ENCODE results near the gene RAB36. TPM values are rescaled to one million over a fixed set of nuclear protein-coding genes. Genes with fewer than 3 reads are reported as not detected.

Gene RAB36
- total RNA-seq, 2 donors from 2014 or later, result 1.3 to 3.1 TPM

GRCh38 chr22:23114721-23115020 lies 30.6 kb upstream of the RAB36 start:
- H3K9me3 ChIP-seq, result no peaks in the 10 kb centered on the region
- TF ChIP-seq POLR2A (IDR thresholded peaks at IDR 0.05) (no peak), CTCF (IDR thresholded peaks at IDR 0.05) (no peak)
- DNase-seq (no peak), ATAC-seq (no peak)
- no peaks in the 10 kb centered on the region for H3K36me3 ChIP-seq (replicated peaks in 1 of 2; ENCODE audit: insufficient read depth in 1 of 2, low read depth in 2 of 2)
- H3K4me1 ChIP-seq, result no peaks in the 10 kb centered on the region
- H3K27ac ChIP-seq, result no peak overlapping the region
- H3K27me3 ChIP-seq, result no peaks in the 10 kb centered on the region
- 100% methylated on average over 1 to 2 of the region's 2 CpGs for WGBS, 2 donors
- H3K4me3 ChIP-seq, result no peak overlapping the region
- intact Hi-C loops (cut with DNase I), result no loop called here

- Histone ChIP-seq H3K27ac (no peak overlapping the region), H3K9me3 (no peaks in the 10 kb centered on the region), H3K27me3 (no peaks in the 10 kb centered on the region), H3K4me1 (no peaks in the 10 kb centered on the region), H3K4me3 (no peak overlapping the region), H3K36me3 (replicated peaks in 1 of 2; ENCODE audit: insufficient read depth in 1 of 2, low read depth in 2 of 2) (no peaks in the 10 kb centered on the region)
- DNase-seq, result no peak
- 73 to 84% methylated on average over 7 of the region's 7 CpGs for WGBS, 2 donors
- intact Hi-C loops (cut with DNase I), result no loop called here
- TF ChIP-seq CTCF (IDR thresholded peaks at IDR 0.05) (no peak), POLR2A (IDR thresholded peaks at IDR 0.05) (no peak)
- no peak for ATAC-seq
These were observed 29.9 kb upstream of the RAB36 start for GRCh38 chr22:23115369-23115768.

GRCh38 chr22:23115825-23116494 lies 29.3 kb upstream of the RAB36 start:
- ATAC-seq (no peak), DNase-seq (no peak)
- H3K27me3 ChIP-seq, result no peaks in the 10 kb centered on the region
- no peaks in the 10 kb centered on the region for H3K4me1 ChIP-seq
- TF ChIP-seq POLR2A (IDR thresholded peaks at IDR 0.05), result no peak
- TF ChIP-seq CTCF (IDR thresholded peaks at IDR 0.05), result no peak
- WGBS, 2 donors, result 73 to 81% methylated on average over 9 to 18 of the region's 18 CpGs
- H3K36me3 ChIP-seq (replicated peaks in 1 of 2; ENCODE audit: insufficient read depth in 1 of 2, low read depth in 2 of 2), result no peaks in the 10 kb centered on the region
- no peak overlapping the region for H3K4me3 ChIP-seq
- no peaks in the 10 kb centered on the region for H3K9me3 ChIP-seq
- intact Hi-C loops (cut with DNase I), result no loop called here
- H3K27ac ChIP-seq, result no peak overlapping the region

GRCh38 chr22:23116506-23117263 lies 28.6 kb upstream of the RAB36 start:
- WGBS, 2 donors, result 70 to 79% methylated on average over 5 to 10 of the region's 10 CpGs
- Histone ChIP-seq H3K27me3 (no peaks in the 10 kb centered on the region), H3K36me3 (replicated peaks in 1 of 2; ENCODE audit: insufficient read depth in 1 of 2, low read depth in 2 of 2) (no peaks in the 10 kb centered on the region), H3K9me3 (no peaks in the 10 kb centered on the region), H3K27ac (no peak overlapping the region), H3K4me3 (no peak overlapping the region), H3K4me1 (no peaks in the 10 kb centered on the region)
- TF ChIP-seq CTCF (IDR thresholded peaks at IDR 0.05) (no peak), POLR2A (IDR thresholded peaks at IDR 0.05) (no peak)
- no peak for DNase-seq
- intact Hi-C loops (cut with DNase I), result no loop called here
- ATAC-seq, result no peak

GRCh38 chr22:23117275-23117674 lies 28.0 kb upstream of the RAB36 start:
- intact Hi-C loops (cut with DNase I), result no loop called here
- no peaks in the 10 kb centered on the region for H3K36me3 ChIP-seq (replicated peaks in 1 of 2; ENCODE audit: insufficient read depth in 1 of 2, low read depth in 2 of 2)
- 82 to 93% methylated on average over 4 to 10 of the region's 10 CpGs for WGBS, 2 donors
- no peak for ATAC-seq
- no peak overlapping the region for H3K27ac ChIP-seq
- H3K27me3 ChIP-seq, result no peaks in the 10 kb centered on the region
- no peaks in the 10 kb centered on the region for H3K9me3 ChIP-seq
- TF ChIP-seq POLR2A (IDR thresholded peaks at IDR 0.05) (no peak), CTCF (IDR thresholded peaks at IDR 0.05) (no peak)
- no peaks in the 10 kb centered on the region for H3K4me1 ChIP-seq
- DNase-seq, result no peak
- no peak overlapping the region for H3K4me3 ChIP-seq
